ENCODE data around the gene SELENOS.

Gene SELENOS

DNA sequence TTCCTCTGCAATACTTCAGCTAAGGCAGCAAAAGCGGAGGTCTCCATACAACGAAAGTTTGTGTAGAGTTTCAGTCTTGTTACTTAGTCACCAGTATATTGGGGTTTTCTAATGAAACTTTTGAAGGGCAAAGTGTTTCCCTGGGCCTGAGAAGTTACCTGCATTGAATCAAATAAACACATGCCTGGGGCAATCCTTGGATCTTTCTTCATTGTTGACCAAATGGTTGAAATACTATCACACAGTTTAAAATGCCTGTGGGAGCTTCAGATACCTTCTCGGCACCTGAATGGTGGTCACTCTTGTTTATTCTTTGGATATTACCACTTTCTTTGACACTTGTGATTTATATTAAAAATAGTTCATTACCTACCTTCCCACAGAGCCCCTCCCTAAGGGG, 24.4 kb downstream of the SELENOS start:
- no peaks in the 10 kb centered on the region for H3K27me3 ChIP-seq (ENCODE audit: insufficient read depth, poor library complexity, severe bottlenecking)
- H3K27ac ChIP-seq (replicated peaks) = peak overlapping the region; percentile 52
- H3K4me3 ChIP-seq (replicated peaks; ENCODE audit: insufficient read depth, low read length) = peak overlapping the region; percentile 69
- no peak for DNase-seq (ENCODE audit: low read depth in 1 of 2, low spot score in 1 of 2)
- TF ChIP-seq SPI1 (IDR thresholded peaks at IDR 0.05; ENCODE audit: borderline replicate concordance, low read depth) = no peak
- TF ChIP-seq POLR2AphosphoS5 (IDR thresholded peaks at IDR 0.05; ENCODE audit: low read depth) = no peak
- no peak for TF ChIP-seq GABPA (IDR thresholded peaks at IDR 0.05; ENCODE audit: low read depth)
- TF ChIP-seq, protein P1, sequence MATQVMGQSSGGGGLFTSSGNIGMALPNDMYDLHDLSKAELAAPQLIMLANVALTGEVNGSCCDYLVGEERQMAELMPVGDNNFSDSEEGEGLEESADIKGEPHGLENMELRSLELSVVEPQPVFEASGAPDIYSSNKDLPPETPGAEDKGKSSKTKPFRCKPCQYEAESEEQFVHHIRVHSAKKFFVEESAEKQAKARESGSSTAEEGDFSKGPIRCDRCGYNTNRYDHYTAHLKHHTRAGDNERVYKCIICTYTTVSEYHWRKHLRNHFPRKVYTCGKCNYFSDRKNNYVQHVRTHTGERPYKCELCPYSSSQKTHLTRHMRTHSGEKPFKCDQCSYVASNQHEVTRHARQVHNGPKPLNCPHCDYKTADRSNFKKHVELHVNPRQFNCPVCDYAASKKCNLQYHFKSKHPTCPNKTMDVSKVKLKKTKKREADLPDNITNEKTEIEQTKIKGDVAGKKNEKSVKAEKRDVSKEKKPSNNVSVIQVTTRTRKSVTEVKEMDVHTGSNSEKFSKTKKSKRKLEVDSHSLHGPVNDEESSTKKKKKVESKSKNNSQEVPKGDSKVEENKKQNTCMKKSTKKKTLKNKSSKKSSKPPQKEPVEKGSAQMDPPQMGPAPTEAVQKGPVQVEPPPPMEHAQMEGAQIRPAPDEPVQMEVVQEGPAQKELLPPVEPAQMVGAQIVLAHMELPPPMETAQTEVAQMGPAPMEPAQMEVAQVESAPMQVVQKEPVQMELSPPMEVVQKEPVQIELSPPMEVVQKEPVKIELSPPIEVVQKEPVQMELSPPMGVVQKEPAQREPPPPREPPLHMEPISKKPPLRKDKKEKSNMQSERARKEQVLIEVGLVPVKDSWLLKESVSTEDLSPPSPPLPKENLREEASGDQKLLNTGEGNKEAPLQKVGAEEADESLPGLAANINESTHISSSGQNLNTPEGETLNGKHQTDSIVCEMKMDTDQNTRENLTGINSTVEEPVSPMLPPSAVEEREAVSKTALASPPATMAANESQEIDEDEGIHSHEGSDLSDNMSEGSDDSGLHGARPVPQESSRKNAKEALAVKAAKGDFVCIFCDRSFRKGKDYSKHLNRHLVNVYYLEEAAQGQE (IDR thresholded peaks at IDR 0.05; ENCODE audit: insufficient replicate concordance, low read depth) = no peak
- TF ChIP-seq, protein P2, sequence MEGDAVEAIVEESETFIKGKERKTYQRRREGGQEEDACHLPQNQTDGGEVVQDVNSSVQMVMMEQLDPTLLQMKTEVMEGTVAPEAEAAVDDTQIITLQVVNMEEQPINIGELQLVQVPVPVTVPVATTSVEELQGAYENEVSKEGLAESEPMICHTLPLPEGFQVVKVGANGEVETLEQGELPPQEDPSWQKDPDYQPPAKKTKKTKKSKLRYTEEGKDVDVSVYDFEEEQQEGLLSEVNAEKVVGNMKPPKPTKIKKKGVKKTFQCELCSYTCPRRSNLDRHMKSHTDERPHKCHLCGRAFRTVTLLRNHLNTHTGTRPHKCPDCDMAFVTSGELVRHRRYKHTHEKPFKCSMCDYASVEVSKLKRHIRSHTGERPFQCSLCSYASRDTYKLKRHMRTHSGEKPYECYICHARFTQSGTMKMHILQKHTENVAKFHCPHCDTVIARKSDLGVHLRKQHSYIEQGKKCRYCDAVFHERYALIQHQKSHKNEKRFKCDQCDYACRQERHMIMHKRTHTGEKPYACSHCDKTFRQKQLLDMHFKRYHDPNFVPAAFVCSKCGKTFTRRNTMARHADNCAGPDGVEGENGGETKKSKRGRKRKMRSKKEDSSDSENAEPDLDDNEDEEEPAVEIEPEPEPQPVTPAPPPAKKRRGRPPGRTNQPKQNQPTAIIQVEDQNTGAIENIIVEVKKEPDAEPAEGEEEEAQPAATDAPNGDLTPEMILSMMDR (IDR thresholded peaks at IDR 0.05; ENCODE audit: insufficient read depth, low read length) = no peak

DNA sequence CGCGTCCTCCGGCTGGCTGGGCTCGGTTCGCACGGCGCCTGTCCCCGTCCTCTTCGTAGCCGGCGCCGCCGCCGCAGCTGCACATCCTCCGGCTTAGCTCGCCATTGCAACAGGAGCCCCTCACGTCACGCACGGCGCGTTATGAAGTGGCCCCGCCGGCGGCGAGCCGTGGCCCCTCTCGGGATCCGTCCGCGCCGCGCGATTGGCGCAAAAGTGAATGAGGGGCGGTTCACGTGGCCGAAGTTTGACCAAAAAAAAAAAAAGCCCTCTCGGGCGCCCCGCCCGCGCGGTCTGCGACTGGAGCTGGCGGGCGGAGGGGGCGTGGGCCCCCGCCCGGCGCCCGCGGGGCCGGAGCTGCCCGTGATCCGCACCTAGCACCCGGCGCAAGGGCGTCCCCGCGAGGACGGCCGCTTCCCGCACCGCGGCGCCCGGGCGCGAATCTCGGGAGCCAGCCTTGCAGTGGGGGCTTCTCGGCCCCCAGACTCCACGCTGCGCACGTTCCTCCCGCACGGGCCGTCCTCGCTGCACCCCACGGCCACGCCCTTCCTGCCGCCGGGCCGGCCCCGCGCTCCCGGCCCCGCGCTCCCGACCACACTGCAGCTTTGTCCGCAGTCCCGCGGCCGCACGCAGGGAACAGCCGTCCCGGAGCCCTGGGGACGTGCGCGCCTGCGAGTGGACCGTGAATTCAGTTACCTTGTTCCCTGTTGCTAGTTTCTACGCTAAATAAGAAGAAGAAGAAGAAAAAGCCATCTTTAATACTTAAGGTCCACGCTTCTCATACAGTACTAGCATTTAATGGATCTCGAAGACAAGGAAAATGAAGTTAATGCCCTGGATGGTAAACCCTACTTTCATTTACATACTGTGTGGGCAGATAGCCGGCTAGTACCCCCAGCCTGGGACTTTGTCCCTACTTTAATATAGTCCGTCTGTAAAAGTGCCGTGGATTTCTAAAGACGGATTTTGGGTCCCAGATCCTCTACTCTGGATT, 25.2 kb downstream of the SELENOS start, which contains the start of gene CHSY1:
CHSY1 (minus strand) TSS at position 219 of the 991 bp plus-strand sequence. CDS start 592 bp downstream, outside the sequence.
- peak within 1 kb of the TSS; percentile 79 for H3K27ac ChIP-seq (replicated peaks)
- peak within 1 kb of the TSS; percentile 85 for H3K4me3 ChIP-seq (replicated peaks; ENCODE audit: insufficient read depth, low read length)
- H3K27me3 ChIP-seq (ENCODE audit: insufficient read depth, poor library complexity, severe bottlenecking) = no peaks in the 10 kb centered on the region
- DNase-seq (ENCODE audit: low read depth in 1 of 2, low spot score in 1 of 2) = peak; percentile 86 to 91
- TF ChIP-seq POLR2AphosphoS5 (IDR thresholded peaks at IDR 0.05; ENCODE audit: low read depth) (peak; percentile 70), GABPA (IDR thresholded peaks at IDR 0.05; ENCODE audit: low read depth) (no peak), SPI1 (IDR thresholded peaks at IDR 0.05; ENCODE audit: borderline replicate concordance, low read depth) (no peak)
- TF ChIP-seq, protein P1 (IDR thresholded peaks at IDR 0.05; ENCODE audit: insufficient replicate concordance, low read depth) = peak; percentile 47
- TF ChIP-seq, protein P2 (IDR thresholded peaks at IDR 0.05; ENCODE audit: insufficient read depth, low read length) = no peak

DNA sequence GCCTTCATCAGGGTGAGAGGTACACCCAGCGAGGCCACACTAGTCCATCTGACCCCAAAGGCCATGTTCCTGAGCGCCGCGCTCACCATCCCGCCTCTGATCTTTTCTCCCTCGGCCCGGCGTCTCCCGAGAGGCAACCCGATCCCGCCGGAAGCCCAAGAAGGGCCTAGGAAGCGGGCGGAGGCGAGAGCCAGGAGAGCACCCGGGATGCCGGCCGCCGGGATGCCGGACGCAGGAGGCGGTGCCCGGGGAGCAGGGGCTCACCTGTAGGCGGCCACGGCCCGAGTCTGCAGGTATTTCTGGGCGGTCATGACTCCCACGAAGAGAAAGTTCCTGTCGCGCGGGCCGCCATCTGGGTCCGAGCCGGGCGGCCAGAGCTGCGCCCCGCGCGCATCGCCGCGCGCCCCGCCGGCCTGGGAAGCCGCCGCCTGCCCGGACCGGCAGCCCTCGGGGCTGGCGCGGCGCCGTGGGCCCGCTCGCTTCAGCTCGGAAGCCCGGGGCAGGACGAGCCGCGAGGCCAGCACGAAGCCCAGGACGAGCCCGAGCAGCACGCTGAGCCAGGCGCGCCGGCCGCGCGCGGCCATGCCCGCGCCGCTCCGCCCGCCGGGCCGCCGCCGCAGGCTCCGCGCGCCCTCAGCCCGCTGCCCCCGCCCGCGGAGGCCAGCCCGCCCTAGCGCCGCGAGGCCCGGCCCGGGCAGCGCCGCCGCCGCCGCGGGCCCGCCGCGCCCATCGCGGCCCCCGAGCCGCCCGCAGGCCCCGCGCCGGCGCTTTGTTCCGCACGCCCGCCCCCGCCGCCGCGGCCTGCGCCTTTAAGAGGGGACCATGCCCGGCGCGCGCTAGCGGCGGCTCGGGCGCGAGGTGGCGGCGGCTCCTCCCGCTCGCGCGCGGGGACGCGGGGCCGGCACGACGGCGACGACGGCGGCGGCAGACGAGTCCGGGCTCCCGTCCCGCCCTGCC, 26.1 kb downstream of the SELENOS start:
- no peak for TF ChIP-seq POLR2AphosphoS5 (IDR thresholded peaks at IDR 0.05; ENCODE audit: low read depth)
- Histone ChIP-seq H3K27me3 (ENCODE audit: insufficient read depth, poor library complexity, severe bottlenecking) (no peaks in the 10 kb centered on the region), H3K4me3 (replicated peaks; ENCODE audit: insufficient read depth, low read length) (peak overlapping the region; percentile 85), H3K27ac (replicated peaks) (peak overlapping the region; percentile 79)
- no peak for DNase-seq (ENCODE audit: low read depth in 1 of 2, low spot score in 1 of 2)

Data from HL-60 (cell line).